SH-SY5Y (cell line): ENCODE results near the gene ENAH.

ENCODE experiments used
- GATA2 ChIP-seq: IDR thresholded peaks from 2 replicates; pipeline ENCODE4 v1.6.1; 2011; ENCODE audit warnings: mild to moderate bottlenecking, low read depth, low read length
- GATA3 ChIP-seq: IDR thresholded peaks from 2 replicates; pipeline ENCODE4 v1.6.1; 2011; ENCODE audit warnings: low read depth, mild to moderate bottlenecking, low read length, moderate library complexity

DNA sequence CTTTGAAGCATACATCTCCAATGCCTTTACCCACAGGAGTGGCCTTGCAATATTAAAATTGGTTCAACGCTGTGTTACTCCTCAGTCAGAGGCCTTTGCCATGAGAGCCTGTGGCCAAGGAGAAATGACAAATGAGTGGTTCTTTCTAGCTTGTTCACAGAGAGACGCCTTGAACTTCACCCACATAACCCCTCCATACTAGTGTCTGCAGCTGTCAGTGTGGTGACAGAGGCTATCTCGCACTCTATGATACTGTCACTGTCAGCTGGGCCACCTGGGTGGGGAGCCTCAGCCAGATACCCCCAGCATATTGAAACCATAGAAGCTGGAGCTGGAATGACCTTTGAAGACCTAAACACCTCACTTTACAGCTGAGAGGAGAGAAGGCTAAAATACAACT is 167.7 kb downstream of the ENAH start:
- TF ChIP-seq GATA2 = no peak
- no peak for TF ChIP-seq GATA3
